Stimulated activated naive CD8-positive, alpha-beta T cell treated with anti-CD3 and anti-CD28 coated beads, Interleukin-15, amount 100 ng/mL, for 72 hours (primary cell): ENCODE data around the gene SORT1.
A peak's percentile ranks its signal among the peaks of the same experiment; 100 is the strongest.
"Not testable (repeated sequence)": the region's sequence is repeated elsewhere in the genome, so short reads cannot be mapped to it uniquely, and the experiment has no call there.

Source experiments
- ATAC-seq: fragments of 150-1000 bp; cut with Tn5 transposase; 2 replicates; pipeline ENCODE4 v1.10.0; 2021; ENCODE audit warnings: mild to moderate bottlenecking, moderate library complexity
- DNase-seq, 2 donors: peaks; one replicate each; pipeline ENCODE4 v3.0.0; 2021 to 2022
- H3K27ac Mint-ChIP-seq, 2 donors: one replicate each; pipeline ENCODE4 v1.8.0; 2022; ENCODE audit warnings: mild to moderate bottlenecking in 2 of 2, mixed read lengths in 2 of 2, moderate library complexity in 2 of 2
- H3K27me3 Mint-ChIP-seq: one replicate; pipeline ENCODE4 v1.8.0; 2022; ENCODE audit warnings: mixed read lengths
- H3K4me1 Mint-ChIP-seq: one replicate; pipeline ENCODE4 v1.8.0; 2022; ENCODE audit warnings: mild to moderate bottlenecking, mixed read lengths
- H3K4me3 Mint-ChIP-seq, 2 donors: one replicate each; pipeline ENCODE4 v1.8.0; 2022; ENCODE audit warnings: mild to moderate bottlenecking in 2 of 2, mixed read lengths in 2 of 2, moderate library complexity in 1 of 2
- H3K9me3 Mint-ChIP-seq, 2 donors: one replicate each; pipeline ENCODE4 v1.8.0; 2022; ENCODE audit warnings: mixed read lengths in 2 of 2

Gene SORT1

DNA sequence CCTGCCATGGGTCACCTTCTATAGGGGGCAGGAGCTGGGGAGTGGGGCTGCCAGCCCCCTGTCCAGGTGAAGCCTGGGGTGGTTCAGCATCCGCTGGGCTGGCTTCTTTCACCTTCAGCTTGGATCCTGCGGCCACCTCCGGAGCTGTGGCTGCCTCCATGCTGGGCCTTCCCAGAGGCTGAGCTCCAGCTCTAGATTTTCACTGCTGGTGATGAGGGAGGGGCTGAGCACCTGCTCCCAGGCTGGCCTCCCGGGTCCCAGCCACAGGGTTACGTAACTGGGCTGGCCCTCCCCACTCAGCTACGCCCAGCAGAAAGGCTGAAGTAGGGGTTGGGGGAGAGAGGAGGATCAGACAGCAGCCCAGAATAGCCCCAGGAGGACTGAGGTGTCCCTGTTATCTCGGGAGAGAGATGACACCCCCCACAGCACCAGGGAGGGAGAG is 90.9 kb downstream of the SORT1 start, which contains the start of gene MYBPHL:
MYBPHL (minus strand) TSS at position 180 of the 442 bp plus-strand sequence; CDS start at position 160, 20 bp downstream.
- Mint-ChIP-seq H3K9me3 (no peaks in the 10 kb centered on the region), H3K4me3 (no peak within 1 kb of the TSS), H3K27me3 (no peaks in the 10 kb centered on the region), H3K4me1 (no peaks in the 10 kb centered on the region), H3K27ac (peak within 1 kb of the TSS in 1 of 2 donors; percentile 42)
- no peak for DNase-seq
- no peak for ATAC-seq

DNA sequence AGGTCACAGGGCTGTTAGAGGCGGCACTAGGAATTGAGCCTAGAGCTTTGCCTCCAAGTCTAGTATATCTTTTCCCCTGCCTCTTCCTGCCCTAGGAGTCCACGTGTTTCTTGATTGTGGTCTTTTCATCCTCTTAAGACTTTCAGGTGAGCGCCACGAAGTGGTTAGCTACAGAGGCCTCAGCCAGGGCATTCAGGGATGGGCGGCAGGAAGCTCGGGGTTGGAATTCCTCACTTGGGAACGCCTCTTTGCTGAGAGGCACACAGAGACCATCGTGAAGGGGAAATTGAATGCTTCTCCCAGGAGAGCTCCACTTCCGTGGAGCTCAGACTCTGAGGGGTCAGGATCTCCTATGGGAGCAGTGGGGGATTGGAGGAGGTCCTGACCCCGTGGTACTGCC is 91.7 kb downstream of the SORT1 start:
- H3K27me3 Mint-ChIP-seq, DNase-seq, H3K4me3 Mint-ChIP-seq: not testable (repeated sequence)

DNA sequence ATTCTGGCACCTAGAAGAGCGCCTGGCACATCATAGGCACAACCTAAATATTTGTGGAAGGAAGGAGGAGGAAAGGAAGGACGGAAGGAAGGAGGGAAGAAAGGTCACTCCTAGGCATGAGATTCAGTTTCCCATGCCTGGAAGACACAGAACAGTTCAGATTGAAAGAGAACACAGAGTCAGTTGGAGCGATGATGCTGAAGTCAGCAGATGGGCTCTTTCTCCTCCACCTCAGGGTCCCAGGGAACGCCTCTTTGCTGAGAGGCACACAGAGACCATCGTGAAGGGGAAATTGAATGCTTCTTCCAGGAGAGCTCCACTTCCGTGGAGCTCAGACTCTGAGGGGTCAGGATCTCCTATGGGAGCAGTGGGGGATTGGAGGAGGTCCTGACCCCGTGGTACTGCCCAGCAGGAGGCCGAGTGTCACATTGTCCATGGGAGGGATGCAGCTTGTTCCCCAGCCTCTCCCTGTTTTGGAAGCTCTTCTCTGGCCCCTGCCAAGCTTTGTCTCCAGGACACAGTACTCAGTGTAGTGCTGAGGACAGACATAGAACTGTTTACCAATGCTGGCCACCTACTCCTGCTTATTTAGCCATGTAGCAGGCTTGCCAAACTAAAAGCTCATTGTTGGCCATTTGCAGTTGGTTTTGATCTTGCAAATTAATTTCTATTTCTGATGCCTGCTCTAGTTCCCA is 93.3 kb downstream of the SORT1 start:
- DNase-seq (no peak), ATAC-seq (no peak)
- Mint-ChIP-seq H3K4me1 (no peaks in the 10 kb centered on the region), H3K9me3 (no peaks in the 10 kb centered on the region), H3K27me3 (peaks cover 6% of the 10 kb centered on the region), H3K27ac (no peak overlapping the region), H3K4me3 (no peak overlapping the region)

More for the DNA sequence above, 91.7 kb downstream of the SORT1 start:
- H3K27ac Mint-ChIP-seq, ATAC-seq, H3K4me1 Mint-ChIP-seq, H3K9me3 Mint-ChIP-seq: not testable (repeated sequence)

DNA sequence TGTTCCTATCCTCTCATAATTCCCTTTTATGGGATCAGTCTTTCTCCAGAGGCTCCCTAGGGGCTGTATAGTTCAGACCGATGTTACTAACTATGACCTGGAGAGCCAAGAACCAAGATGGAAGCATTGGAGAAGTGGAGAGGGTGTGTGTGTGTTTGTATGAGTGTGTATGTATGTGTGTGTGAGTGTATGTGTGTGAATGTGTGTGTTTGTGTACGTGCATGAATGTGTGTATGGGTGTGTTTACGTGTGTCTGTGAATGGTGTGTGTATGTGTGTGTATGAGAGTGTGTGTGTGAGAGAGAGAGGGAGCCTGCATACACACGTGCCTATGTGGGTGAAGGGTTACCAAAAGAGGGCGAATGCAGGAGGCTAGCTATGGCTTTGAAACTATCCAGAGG is 95.8 kb downstream of the SORT1 start:
- Mint-ChIP-seq H3K27me3 (peaks cover 9% of the 10 kb centered on the region), H3K9me3 (no peaks in the 10 kb centered on the region), H3K4me3 (no peak overlapping the region), H3K27ac (no peak overlapping the region), H3K4me1 (no peaks in the 10 kb centered on the region)
- ATAC-seq (no peak), DNase-seq (no peak)

DNA sequence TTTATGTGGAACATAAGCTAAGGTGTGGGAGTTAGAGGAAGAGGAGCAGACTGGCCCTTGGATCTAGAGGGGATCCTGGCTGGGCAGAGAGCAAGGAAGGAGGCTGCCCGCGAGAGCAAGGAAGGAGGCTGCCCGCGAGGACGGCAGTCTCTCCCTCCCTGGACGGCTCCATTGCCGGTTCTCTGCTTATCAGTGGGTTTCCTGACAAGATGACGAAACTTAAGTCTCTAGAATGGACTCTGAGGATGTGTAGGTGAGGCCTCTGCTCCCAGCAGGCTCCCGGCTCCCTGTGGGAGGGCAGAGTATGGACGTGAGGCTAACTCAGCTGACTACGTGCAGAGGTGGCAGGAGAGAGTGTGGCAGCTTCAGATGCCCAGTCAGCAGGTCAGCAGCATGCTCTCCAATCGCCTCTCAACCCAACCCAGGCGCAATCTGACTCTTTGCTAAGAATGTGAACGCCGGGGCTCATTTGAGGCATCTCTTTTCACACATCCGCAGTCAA is 97.0 kb downstream of the SORT1 start:
- no peaks in the 10 kb centered on the region for H3K9me3 Mint-ChIP-seq
- peaks cover 9% of the 10 kb centered on the region for H3K27me3 Mint-ChIP-seq
- H3K4me3 Mint-ChIP-seq = no peak overlapping the region
- H3K4me1 Mint-ChIP-seq = no peaks in the 10 kb centered on the region
- ATAC-seq (no peak), DNase-seq (no peak)
- H3K27ac Mint-ChIP-seq = no peak overlapping the region

DNA sequence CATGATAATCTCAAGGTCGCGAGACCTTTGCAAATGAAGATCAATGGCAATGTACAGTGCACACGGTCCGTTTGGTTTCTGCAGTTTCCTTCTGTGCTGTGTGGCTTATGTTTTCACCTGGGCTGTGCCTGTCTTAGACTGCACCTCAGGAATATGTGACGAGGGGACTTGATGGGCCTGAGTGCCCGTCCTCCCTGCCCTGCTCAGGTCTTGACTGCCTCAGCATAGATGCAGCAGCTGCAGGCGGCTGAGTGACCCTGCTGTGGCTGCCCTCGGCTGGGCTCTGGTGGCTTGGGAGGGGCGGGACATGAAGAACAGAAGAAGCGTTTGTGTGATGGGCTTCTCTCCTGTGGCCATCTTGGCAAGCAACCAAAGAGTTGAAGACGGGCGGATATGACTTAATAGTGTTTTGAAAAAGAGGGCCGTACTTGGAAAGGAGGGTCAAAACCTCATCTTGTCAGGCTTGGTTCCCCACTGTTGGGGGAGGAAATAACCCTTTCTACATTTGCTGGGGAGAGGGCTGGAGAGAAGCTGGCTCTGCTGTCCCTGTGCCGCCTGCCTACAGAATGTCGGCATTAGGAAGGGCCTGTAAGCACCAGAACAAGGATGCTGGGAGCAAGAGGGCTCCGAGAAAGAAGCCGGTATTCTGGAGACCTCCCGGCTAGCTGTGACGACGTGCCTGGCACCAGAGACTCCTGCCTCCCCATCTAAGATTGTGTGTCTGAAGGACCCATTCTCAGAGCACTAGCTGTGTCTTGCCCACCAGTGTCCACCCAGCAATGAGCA is 98.0 kb downstream of the SORT1 start:
- ATAC-seq = no peak
- peaks cover 13% of the 10 kb centered on the region for H3K27me3 Mint-ChIP-seq
- no peaks in the 10 kb centered on the region for H3K4me1 Mint-ChIP-seq
- peak overlapping the region in 1 of 2 donors; percentile 31 for H3K27ac Mint-ChIP-seq
- no peak for DNase-seq
- no peaks in the 10 kb centered on the region for H3K9me3 Mint-ChIP-seq
- no peak overlapping the region for H3K4me3 Mint-ChIP-seq

DNA sequence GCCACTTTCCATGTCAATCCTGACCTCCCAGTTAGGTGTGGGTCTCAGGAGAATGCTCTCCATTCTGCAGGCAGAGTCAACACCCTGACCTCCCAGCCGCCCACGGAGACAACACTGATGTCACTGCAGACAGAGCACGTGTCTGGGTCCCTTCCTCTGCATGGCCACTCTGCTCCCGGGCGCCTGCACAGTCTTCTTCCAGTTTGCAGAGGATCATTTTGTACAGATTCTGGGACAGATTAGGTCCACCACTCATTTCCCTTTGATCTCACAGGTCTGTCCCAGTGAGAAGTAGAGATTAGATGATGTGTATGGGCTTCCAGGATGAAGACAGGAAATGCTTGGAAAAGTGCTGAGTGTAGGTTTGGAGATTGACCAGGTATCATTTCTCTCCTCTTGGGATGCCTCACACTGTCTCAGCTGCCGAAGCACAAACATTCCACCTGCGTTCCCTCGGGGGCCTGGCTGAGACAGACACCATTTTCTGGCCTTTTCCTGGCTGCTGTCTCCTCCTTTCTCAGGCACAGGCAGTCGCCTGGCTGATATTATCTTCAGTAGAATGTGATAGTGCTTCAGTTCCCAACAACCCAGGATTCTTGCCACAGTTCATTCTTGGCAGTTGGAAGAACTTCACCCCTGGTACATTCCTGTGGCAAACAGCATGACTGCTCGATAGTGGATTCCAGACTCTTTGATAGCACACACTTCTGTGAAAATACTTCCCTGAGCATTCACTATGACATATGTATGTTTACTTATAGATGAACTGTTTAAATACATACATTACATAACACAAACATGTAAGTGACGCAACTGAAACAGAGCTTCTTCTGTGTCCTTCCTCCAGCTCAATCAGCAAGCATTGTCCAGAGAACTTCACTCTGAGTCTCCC is 98.8 kb downstream of the SORT1 start:
- H3K27ac Mint-ChIP-seq = no peak overlapping the region
- H3K27me3 Mint-ChIP-seq = peaks cover 20% of the 10 kb centered on the region
- ATAC-seq (no peak), DNase-seq (no peak)
- H3K4me1 Mint-ChIP-seq = no peaks in the 10 kb centered on the region
- no peaks in the 10 kb centered on the region for H3K9me3 Mint-ChIP-seq
- no peak overlapping the region for H3K4me3 Mint-ChIP-seq

DNA sequence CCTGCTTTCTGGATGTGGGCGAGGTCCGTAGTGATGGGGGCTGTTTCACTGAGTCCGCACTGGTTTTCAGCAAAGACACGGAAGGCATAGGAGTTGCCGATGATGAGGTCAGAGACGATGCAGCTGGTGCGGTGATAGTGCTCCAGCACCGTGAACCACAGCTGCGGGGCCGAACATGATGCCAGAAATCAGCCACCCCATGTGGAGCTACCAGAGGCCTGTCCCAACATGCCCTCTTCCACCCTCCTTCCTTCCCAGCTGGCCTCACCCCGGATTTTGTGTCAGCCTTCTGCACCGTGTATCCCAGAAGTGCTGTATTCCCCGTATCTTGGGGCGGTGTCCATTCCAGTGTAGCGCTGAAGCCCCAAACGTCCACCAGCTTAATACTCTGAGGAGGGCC is 100.9 kb downstream of the SORT1 start:
- Mint-ChIP-seq H3K4me3 (no peak overlapping the region), H3K4me1 (no peaks in the 10 kb centered on the region), H3K27me3 (peaks cover 20% of the 10 kb centered on the region), H3K27ac (no peak overlapping the region), H3K9me3 (no peaks in the 10 kb centered on the region)
- DNase-seq = no peak
- no peak for ATAC-seq

DNA sequence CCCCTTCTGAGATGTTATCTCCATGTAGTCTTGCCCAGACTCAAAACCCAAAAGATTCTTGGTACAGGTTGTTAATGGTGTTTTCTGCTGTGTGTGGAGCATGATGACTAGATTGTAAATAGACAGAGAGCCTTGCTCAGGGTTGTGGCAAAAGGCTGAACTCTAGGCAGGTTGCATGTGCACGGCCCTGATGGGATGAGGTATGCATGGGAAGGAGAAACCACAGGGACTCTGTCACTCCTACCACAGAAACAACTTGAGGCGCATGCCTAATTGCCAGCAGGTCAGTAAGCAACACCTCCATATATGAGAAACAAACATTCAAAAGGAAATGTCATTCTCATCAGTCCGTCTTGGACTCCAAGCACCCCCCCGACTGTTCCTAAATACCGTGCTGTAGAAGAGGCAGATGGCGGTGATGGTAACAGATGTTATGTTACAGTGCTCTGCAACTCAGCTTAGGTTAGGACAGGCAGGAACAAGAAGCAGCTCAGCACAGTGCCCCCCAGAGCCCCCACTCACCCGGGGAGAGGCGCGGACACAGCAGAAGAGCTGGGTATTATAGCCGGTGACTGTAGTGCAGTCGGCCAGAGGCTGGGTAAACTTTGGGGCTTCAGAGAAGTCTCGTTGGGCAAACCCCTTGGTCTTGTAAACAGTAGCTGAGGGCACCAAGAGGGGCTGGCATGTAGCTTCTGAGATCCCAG is 101.9 kb downstream of the SORT1 start:
- peaks cover 20% of the 10 kb centered on the region for H3K27me3 Mint-ChIP-seq
- H3K9me3 Mint-ChIP-seq = no peaks in the 10 kb centered on the region
- no peaks in the 10 kb centered on the region for H3K4me1 Mint-ChIP-seq
- H3K27ac Mint-ChIP-seq = no peak overlapping the region
- DNase-seq (no peak), ATAC-seq (no peak)
- H3K4me3 Mint-ChIP-seq = no peak overlapping the region

DNA sequence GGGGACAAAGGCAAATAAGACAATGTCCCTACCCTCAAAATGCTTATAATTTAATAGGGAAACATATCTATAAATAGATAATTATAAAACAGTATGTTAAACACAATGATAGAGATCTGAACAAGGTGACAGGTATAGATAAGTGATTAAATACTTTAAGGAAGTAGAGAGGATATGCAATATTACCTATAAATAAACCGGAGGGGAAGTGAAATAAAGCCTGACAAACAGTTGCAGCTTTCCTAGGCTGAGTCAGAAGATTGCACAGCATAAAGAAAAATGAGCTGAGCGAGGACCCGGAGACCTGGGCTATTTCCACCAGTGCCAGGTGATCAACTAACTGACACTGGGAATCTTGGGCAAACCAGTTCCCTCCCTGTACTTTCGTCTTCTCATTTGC is 103.2 kb downstream of the SORT1 start:
- DNase-seq (no peak), ATAC-seq (no peak)
- Mint-ChIP-seq H3K9me3 (no peaks in the 10 kb centered on the region), H3K27me3 (peaks cover 15% of the 10 kb centered on the region), H3K4me1 (no peaks in the 10 kb centered on the region), H3K4me3 (no peak overlapping the region), H3K27ac (no peak overlapping the region)

DNA sequence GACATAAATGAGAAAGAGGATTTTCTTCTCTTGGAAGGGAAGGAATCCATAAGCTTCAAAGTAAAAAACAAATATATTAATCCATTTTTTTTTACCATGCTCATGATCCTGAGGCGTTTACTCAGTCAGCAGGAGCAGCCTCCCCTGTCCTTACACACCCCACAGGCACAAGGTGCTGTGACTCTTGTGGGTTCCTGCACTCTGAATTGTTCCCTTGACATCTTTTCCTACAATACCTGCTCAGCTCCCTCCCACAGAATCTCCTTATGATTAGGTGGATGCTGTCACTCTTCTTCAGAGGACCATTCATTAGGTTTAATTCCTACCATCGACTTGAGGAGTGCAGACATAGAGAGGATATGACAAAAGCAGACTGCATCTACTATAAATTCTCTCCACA is 104.7 kb downstream of the SORT1 start:
- DNase-seq (no peak), ATAC-seq (no peak)
- H3K27ac Mint-ChIP-seq = peak overlapping the region in 1 of 2 donors; percentile 72
- no peaks in the 10 kb centered on the region for H3K9me3 Mint-ChIP-seq
- no peak overlapping the region for H3K4me3 Mint-ChIP-seq
- H3K4me1 Mint-ChIP-seq = no peaks in the 10 kb centered on the region
- peaks cover 11% of the 10 kb centered on the region for H3K27me3 Mint-ChIP-seq

DNA sequence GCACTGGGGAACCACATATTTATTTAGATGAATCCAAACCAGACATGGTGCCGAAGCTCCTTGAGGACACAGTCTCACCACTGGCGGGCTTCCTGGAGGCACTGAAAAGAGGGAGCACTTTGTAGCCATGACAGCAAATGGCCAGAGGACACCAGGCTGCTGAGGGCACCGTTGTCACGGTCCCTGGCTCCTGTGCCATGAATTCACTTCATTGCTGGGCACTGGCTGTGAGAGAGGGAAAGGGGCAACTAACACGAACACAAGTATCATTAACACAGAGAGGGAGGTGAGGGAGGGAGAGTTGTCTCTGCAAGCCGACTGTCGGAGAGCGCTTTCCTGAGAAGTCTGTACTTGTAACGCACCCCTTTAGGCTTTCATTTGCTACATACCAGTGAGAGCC is 105.4 kb downstream of the SORT1 start:
- Mint-ChIP-seq H3K4me1 (no peaks in the 10 kb centered on the region), H3K27ac (no peak overlapping the region), H3K9me3 (no peaks in the 10 kb centered on the region), H3K4me3 (no peak overlapping the region), H3K27me3 (peaks cover 11% of the 10 kb centered on the region)
- DNase-seq (no peak), ATAC-seq (no peak)

DNA sequence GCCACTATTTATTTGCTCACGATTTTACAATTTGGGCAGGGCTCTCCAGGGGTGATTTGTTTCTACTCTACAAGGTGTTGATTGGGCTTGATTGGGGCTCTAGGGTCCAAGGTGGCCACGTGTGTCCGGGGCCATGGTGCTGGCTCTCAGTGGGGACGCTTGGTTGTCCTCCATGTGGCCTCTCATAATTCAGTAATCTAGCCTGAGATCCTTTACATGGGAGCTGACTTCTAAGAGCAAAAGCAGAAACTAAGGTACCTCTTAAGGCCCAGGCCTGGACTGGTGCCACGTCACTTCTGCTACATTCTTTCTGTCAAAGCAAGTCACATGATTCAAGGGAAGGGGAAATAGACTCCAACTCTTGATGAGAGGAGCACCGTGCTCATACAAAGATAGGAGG is 106.7 kb downstream of the SORT1 start:
- H3K27ac Mint-ChIP-seq = no peak overlapping the region
- no peak for ATAC-seq
- no peaks in the 10 kb centered on the region for H3K4me1 Mint-ChIP-seq
- DNase-seq = no peak
- H3K27me3 Mint-ChIP-seq = peaks cover 11% of the 10 kb centered on the region
- no peak overlapping the region for H3K4me3 Mint-ChIP-seq
- no peaks in the 10 kb centered on the region for H3K9me3 Mint-ChIP-seq

DNA sequence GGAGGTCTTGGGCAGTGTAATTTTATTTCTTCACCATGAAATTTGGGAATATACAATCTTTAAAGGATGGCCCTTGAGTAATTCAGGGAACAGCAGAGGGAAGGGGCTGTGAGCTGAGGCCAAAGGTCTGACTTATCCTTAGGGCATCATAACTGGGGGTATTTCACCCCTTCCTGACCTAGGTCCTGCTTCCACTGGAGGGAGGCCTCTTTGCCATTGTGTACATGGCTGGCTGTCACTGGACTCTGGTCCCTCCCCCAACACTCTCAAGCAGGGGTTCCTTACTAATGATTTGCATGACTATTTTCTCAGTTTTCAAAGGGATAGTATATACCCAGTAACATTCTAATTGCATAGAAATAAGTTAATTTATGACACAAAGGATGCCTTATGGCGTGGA is 107.6 kb downstream of the SORT1 start:
- Mint-ChIP-seq H3K4me1 (no peaks in the 10 kb centered on the region), H3K9me3 (no peaks in the 10 kb centered on the region), H3K27ac (no peak overlapping the region), H3K27me3 (peaks cover 11% of the 10 kb centered on the region), H3K4me3 (no peak overlapping the region)
- ATAC-seq (no peak), DNase-seq (no peak)

DNA sequence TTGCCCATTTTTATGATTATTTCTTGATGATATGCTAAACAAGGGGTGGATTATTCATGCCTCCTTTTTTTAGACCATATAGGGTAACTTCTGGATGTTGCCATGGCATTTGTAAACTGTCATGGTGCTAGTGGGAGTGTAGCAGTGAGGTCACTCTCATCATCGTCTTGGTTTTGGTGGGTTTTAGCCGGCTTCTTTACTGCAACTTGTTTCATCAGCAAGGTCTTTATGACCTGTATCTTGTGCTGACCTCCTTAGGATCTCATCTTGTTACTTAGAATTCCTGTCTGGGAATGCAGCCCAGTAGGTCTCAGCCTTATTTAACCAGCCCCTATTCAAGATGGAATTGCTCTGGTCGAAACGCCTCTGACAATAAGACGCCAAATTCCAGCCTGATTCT is 111.0 kb downstream of the SORT1 start:
- not testable (repeated sequence) for DNase-seq, ATAC-seq, H3K4me3 Mint-ChIP-seq, H3K27me3 Mint-ChIP-seq, H3K9me3 Mint-ChIP-seq
- H3K27ac Mint-ChIP-seq = peak overlapping the region in 1 of 2 donors; percentile 41
- peaks cover 27% of the 10 kb centered on the region for H3K4me1 Mint-ChIP-seq
